ENCODE measurements around the gene SETBP1. TPM values are rescaled to one million over a fixed set of nuclear protein-coding genes. Genes with fewer than 3 reads are reported as not detected.

The SETBP1 gene
- total and polyA plus RNA-seq, 2 of the 13 experiments (the other 11 are each of a cell fraction or from before 2014, with no cell fraction given), result 0.18 to 0.65 TPM

- H3K9me3 ChIP-seq (ENCODE audit: low read length), result peaks cover under 1% of the 10 kb centered on the region; the same call in 1 of the 2 replicates
- H4K20me1 ChIP-seq (ENCODE audit: insufficient read depth, low read length), result no peaks in the 10 kb centered on the region
- no peak overlapping the region for H3K9ac ChIP-seq (ENCODE audit: insufficient read depth, low read depth, low read length)
- 60% methylated on average over 6 of the region's 6 CpGs for WGBS (ENCODE audit: low lambda C conversion rate)
- ATAC-seq (no peak), DNase-seq (ENCODE audit: low spot score) (no peak), FAIRE-seq (no peak)
- ChIA-PET CTCF (ENCODE audit: low intra/inter-chr PET ratio, low total read pairs) (no interaction called here), POLR2A (no interaction called here)
- no peak overlapping the region for H3K4me2 ChIP-seq (ENCODE audit: low read depth, low read length)
- TF ChIP-seq ZNF549 (CRISPR knock-in tag; IDR thresholded peaks at IDR 0.05), result no peak
- TF ChIP-seq ZNF33A (CRISPR knock-in tag; IDR thresholded peaks at IDR 0.05; ENCODE audit: borderline replicate concordance), result no peak
- no peaks in the 10 kb centered on the region for H3K27me3 ChIP-seq (ENCODE audit: control insufficient read depth in 1 of 2, insufficient read depth in 2 of 2, low read length in 2 of 2)
- no peak overlapping the region for H2AFZ ChIP-seq (ENCODE audit: low read length)
- no peak overlapping the region for H3K27ac ChIP-seq (ENCODE audit: extremely low read length, insufficient read depth, low read length)
- H3K36me3 ChIP-seq (replicated peaks in 1 of 2; ENCODE audit: control insufficient read depth in 1 of 2, insufficient read depth in 2 of 2, low read length in 2 of 2), result no peaks in the 10 kb centered on the region
- no peaks in the 10 kb centered on the region for H3K4me1 ChIP-seq (ENCODE audit: insufficient read depth, low read length)
- in situ Hi-C loops (cut with HindIII; ENCODE audit: extremely low pct_ligation_motif_present, low pct_unique_long_range_greater_than_20kb) (no loop called here), intact Hi-C loops (cut with micrococcal nuclease; ENCODE audit: unreplicated experiment) (loop anchor here (5.0 kb wide), 1 partner anchor 765 kb away; no protein-coding TSS in a partner anchor)
- H3K4me3 ChIP-seq (replicated peaks in 1 of 3; ENCODE audit: insufficient read depth in 1 of 3, low read depth in 2 of 3, low read length in 3 of 3), result no peak overlapping the region
- H3K79me2 ChIP-seq (ENCODE audit: insufficient read depth, low read length), result no peaks in the 10 kb centered on the region
- no TSS peak for BruUV-seq (replicated peaks)
These were observed 216.2 kb downstream of the SETBP1 start for GRCh38 chr18:44896846-44897245.

- BruUV-seq (replicated peaks), result no TSS peak
- no peak overlapping the region for H3K4me3 ChIP-seq (replicated peaks in 1 of 3; ENCODE audit: insufficient read depth in 1 of 3, low read depth in 2 of 3, low read length in 3 of 3)
- no peaks in the 10 kb centered on the region for H3K9me3 ChIP-seq (ENCODE audit: low read length)
- CTCF ChIA-PET (ENCODE audit: low intra/inter-chr PET ratio, low total read pairs), result no interaction called here
- H3K9ac ChIP-seq (ENCODE audit: insufficient read depth, low read depth, low read length), result no peak overlapping the region
- no peaks in the 10 kb centered on the region for H3K79me2 ChIP-seq (ENCODE audit: insufficient read depth, low read length)
- no peak overlapping the region for H3K4me2 ChIP-seq (ENCODE audit: low read depth, low read length)
- H3K27me3 ChIP-seq (ENCODE audit: control insufficient read depth in 1 of 2, insufficient read depth in 2 of 2, low read length in 2 of 2), result no peaks in the 10 kb centered on the region
- in situ Hi-C loops (cut with HindIII; ENCODE audit: extremely low pct_ligation_motif_present, low pct_unique_long_range_greater_than_20kb), result no loop called here
- no peak overlapping the region for H2AFZ ChIP-seq (ENCODE audit: low read length)
- intact Hi-C loops (cut with micrococcal nuclease; ENCODE audit: unreplicated experiment), result loop anchor here (5.0 kb wide), 1 partner anchor 765 kb away; no protein-coding TSS in a partner anchor
- DNase-seq (ENCODE audit: low spot score) (no peak), FAIRE-seq (no peak), ATAC-seq (no peak)
- 36% methylated on average over 8 of the region's 8 CpGs for WGBS (ENCODE audit: low lambda C conversion rate)
- H3K36me3 ChIP-seq (replicated peaks in 1 of 2; ENCODE audit: control insufficient read depth in 1 of 2, insufficient read depth in 2 of 2, low read length in 2 of 2), result no peaks in the 10 kb centered on the region
- no peaks in the 10 kb centered on the region for H3K4me1 ChIP-seq (ENCODE audit: insufficient read depth, low read length)
- H4K20me1 ChIP-seq (ENCODE audit: insufficient read depth, low read length), result no peaks in the 10 kb centered on the region
- H3K27ac ChIP-seq (ENCODE audit: extremely low read length, insufficient read depth, low read length), result no peak overlapping the region
- POLR2A ChIA-PET, result no interaction called here
- TF ChIP-seq MYC (CRISPR knock-in tag; IDR thresholded peaks at IDR 0.05; ENCODE audit: borderline replicate concordance) (no peak), FOSL2 (CRISPR knock-in tag; IDR thresholded peaks at IDR 0.05) (no peak), ASH2L (IDR thresholded peaks at IDR 0.05; ENCODE audit: insufficient read length, low read depth, low read length) (no peak), ZNF468 (CRISPR knock-in tag; IDR thresholded peaks at IDR 0.05) (no peak), CSRNP2 (CRISPR knock-in tag; conservative IDR thresholded peaks at IDR 0.05; ENCODE audit: low read depth) (no peak), ZNF576 (CRISPR knock-in tag; IDR thresholded peaks at IDR 0.05) (no peak), ZNF570 (CRISPR knock-in tag; IDR thresholded peaks at IDR 0.05; ENCODE audit: borderline replicate concordance) (no peak), CSRNP1 (CRISPR knock-in tag; IDR thresholded peaks at IDR 0.05) (no peak), MED8 (CRISPR knock-in tag; IDR thresholded peaks at IDR 0.05; ENCODE audit: insufficient replicate concordance) (no peak), TBP (CRISPR knock-in tag; IDR thresholded peaks at IDR 0.05) (no peak), THAP11 (CRISPR knock-in tag; IDR thresholded peaks at IDR 0.05) (no peak)
These were observed 216.7 kb downstream of the SETBP1 start for GRCh38 chr18:44897411-44897810.
